Adipocyte (in vitro differentiated cells): ENCODE measurements around the gene SH3GL2.

Source experiments
- DNase-seq: peaks from one replicate; pipeline ENCODE4 v3.0.0-alpha.2; 2015; ENCODE audit warnings: low read depth
- H3K27me3 ChIP-seq: replicated peaks from 2 replicates; pipeline ENCODE4 v1.7.0; 2013; ENCODE audit warnings: mild to moderate bottlenecking, low read length, moderate library complexity; ENCODE audit not compliant: control insufficient read depth, insufficient read depth
- H3K36me3 ChIP-seq: 2 replicates; pipeline ENCODE4 v1.7.0; 2013; ENCODE audit warnings: low read length, mild to moderate bottlenecking, moderate library complexity; ENCODE audit not compliant: control insufficient read depth, insufficient read depth, severe bottlenecking
- H3K4me1 ChIP-seq: 2 replicates; pipeline ENCODE4 v1.7.0; 2013; ENCODE audit warnings: mild to moderate bottlenecking, low read length, moderate library complexity; ENCODE audit not compliant: control insufficient read depth, insufficient read depth
- H3K4me3 ChIP-seq: 2 replicates; pipeline ENCODE4 v1.7.0; 2013; ENCODE audit warnings: mild to moderate bottlenecking, low read length, moderate library complexity
- H3K9ac ChIP-seq: 2 replicates; pipeline ENCODE4 v1.7.0; 2013; ENCODE audit warnings: mild to moderate bottlenecking, low read length, moderate library complexity
- H3K9me3 ChIP-seq: 2 replicates; pipeline ENCODE4 v1.7.0; 2013; ENCODE audit warnings: mild to moderate bottlenecking, low read length, moderate library complexity; ENCODE audit not compliant: control insufficient read depth

The SH3GL2 gene

DNA sequence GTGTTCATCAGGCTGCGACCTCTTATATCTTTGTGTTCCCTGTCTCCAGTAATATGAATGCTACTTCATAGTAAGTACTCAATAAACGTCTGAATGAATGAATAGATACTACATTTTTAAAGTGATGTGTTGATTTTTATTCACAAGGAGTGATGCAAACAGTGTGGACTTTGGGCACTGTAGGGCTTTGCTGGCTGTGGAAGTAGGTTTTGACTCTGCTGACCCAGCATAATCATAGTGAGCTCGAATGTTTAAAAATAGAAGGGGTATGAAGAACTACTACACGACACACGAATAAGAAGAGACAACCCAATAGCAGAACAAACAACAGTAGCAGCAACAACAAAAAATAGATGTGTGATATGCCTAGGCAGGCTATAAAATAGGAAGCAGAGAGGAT is 147.4 kb downstream of the SH3GL2 start:
- H3K4me3 ChIP-seq: no peak overlapping the region
- no peak overlapping the region for H3K9ac ChIP-seq
- no peak for DNase-seq
- no peaks in the 10 kb centered on the region for H3K36me3 ChIP-seq
- H3K9me3 ChIP-seq: peaks cover 39% of the 10 kb centered on the region
- H3K27me3 ChIP-seq: no peaks in the 10 kb centered on the region
- no peaks in the 10 kb centered on the region for H3K4me1 ChIP-seq

DNA sequence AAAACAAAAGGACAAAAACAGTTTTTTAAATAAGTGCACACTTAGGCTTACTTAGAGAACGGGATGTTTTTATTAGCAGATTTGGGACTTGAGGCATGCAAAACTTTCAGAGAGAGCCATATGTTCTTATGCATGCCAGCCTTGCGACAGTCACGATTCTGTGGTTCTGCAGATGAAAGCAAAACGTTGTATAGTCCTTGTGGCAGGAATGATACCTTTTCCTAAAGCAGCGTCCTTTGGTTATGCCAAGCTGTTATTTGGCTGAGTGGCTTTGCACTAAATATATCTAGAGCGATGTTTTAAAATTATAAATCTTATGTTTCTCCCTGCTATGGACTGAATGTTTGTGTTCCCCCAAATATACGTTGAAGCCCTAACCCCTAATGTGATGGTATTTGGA is 152.0 kb downstream of the SH3GL2 start:
- no peaks in the 10 kb centered on the region for H3K4me1 ChIP-seq

DNA sequence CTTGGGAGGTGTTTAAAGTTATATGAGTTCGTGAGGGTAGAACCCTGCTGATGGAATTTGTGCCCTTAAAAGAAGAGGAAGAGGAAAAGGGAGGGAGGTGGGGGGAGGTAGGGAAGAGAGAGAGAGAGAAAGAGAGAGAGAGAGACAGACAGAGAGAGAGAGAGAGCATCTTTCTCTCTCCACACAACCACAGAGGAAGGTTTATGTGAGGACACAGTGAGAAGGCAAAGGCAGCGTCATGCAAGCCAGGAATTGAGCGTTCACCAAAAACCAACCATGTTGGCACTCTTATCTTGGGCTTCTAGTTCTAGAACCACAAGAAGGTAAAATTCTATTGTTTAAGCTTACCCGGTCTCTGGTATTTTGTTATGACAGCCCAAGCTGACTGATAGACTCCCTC is 152.4 kb downstream of the SH3GL2 start:
- Histone ChIP-seq H3K9ac (no peak overlapping the region), H3K36me3 (no peaks in the 10 kb centered on the region), H3K9me3 (peaks cover 10% of the 10 kb centered on the region), H3K4me1 (no peaks in the 10 kb centered on the region), H3K27me3 (peaks cover 5% of the 10 kb centered on the region), H3K4me3 (no peak overlapping the region)
- DNase-seq: no peak

More for the DNA sequence above, 152.0 kb downstream of the SH3GL2 start:
- Histone ChIP-seq H3K36me3 (no peaks in the 10 kb centered on the region), H3K9ac (no peak overlapping the region), H3K9me3 (peaks cover 10% of the 10 kb centered on the region), H3K4me3 (no peak overlapping the region), H3K27me3 (peaks cover 5% of the 10 kb centered on the region)
- no peak for DNase-seq

DNA sequence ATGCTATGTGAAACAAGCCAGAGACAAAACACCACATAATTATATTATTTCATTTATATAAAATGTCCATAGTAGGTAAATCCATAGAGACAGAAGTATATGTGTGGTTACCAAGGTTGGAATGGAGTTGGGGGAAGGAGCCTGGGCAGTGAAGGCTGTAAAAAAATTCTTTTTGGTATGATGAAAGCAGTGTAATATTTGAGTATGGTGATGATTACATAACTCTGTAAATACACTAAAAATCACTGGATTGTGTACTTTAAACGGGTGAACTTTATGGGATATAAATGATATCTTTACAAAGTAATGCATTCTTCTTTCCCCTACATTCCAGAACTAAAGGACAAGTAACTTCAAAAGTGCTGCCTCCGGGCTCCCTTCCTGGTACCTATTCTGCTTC is 155.8 kb downstream of the SH3GL2 start:
- Histone ChIP-seq H3K36me3 (no peaks in the 10 kb centered on the region), H3K27me3 (peaks cover 10% of the 10 kb centered on the region), H3K4me3 (no peak overlapping the region), H3K9ac (no peak overlapping the region), H3K4me1 (no peaks in the 10 kb centered on the region), H3K9me3 (peaks cover 4% of the 10 kb centered on the region)
- no peak for DNase-seq

DNA sequence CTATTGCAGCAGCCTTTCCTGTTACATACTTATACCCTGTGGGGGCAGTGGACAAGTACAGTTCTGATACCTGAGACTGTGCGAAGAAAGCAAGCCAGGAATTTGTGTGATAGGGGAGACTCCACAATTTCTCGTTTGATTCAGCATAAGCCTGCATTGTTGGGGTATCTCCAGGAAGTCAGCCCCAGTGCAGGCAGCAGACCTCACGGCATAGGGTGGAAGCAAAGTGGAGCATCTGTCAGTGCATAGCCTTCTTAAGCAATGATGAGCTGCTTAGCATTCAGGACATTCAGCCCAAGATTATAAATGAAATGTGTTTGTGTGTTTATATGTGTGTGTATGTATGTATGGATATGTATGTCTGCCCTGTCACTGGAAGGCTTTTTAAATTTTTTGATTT is 157.0 kb downstream of the SH3GL2 start:
- no peak overlapping the region for H3K4me3 ChIP-seq
- H3K36me3 ChIP-seq: no peaks in the 10 kb centered on the region
- no peak overlapping the region for H3K9ac ChIP-seq
- H3K4me1 ChIP-seq: no peaks in the 10 kb centered on the region
- DNase-seq: no peak
- no peaks in the 10 kb centered on the region for H3K9me3 ChIP-seq
- H3K27me3 ChIP-seq: peaks cover 10% of the 10 kb centered on the region

DNA sequence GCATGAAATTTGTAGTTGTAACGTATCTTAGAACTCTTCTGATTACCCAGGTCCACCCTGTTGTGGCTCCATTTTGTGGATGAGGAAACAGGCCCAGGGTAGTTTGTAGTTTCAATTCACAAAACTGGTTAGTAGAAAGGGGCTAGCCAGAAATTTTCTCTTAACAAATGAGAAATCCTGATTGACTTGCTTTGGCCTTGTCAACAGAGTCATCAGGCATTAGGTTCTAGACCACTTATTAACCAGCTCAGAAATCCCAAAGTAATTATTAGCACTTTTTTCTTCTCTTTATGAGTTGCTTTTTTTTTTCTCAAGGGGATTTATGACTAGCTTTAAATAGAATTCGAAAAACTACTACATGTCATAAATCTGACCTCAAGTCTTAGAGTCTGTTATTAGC is 160.2 kb downstream of the SH3GL2 start:
- H3K36me3 ChIP-seq: no peaks in the 10 kb centered on the region
- no peaks in the 10 kb centered on the region for H3K4me1 ChIP-seq
- H3K27me3 ChIP-seq: peaks cover 10% of the 10 kb centered on the region
- H3K9me3 ChIP-seq: no peaks in the 10 kb centered on the region
- no peak overlapping the region for H3K9ac ChIP-seq
- no peak for DNase-seq
- no peak overlapping the region for H3K4me3 ChIP-seq

DNA sequence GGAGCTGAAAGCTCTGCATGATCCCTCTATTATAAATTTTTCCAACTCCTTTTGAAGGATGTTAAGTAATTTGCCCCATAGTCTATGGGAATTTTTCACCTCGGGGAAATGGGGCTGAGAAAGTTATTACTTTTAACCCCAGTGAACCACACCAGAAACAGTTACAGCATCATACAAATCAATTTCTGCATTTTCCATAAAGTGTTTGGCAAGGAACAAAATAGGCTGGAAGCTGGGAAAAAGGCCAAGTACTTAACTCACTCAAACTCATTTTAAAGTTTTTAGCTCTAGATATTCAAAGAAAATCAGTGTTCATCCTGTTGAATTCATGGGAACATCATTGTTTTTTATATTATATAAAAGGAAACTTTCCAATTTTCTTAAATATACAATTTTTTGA is 160.9 kb downstream of the SH3GL2 start:
- DNase-seq: no peak
- no peak overlapping the region for H3K4me3 ChIP-seq
- H3K27me3 ChIP-seq: peaks cover 10% of the 10 kb centered on the region
- no peaks in the 10 kb centered on the region for H3K4me1 ChIP-seq
- no peak overlapping the region for H3K9ac ChIP-seq
- H3K36me3 ChIP-seq: no peaks in the 10 kb centered on the region
- no peaks in the 10 kb centered on the region for H3K9me3 ChIP-seq

DNA sequence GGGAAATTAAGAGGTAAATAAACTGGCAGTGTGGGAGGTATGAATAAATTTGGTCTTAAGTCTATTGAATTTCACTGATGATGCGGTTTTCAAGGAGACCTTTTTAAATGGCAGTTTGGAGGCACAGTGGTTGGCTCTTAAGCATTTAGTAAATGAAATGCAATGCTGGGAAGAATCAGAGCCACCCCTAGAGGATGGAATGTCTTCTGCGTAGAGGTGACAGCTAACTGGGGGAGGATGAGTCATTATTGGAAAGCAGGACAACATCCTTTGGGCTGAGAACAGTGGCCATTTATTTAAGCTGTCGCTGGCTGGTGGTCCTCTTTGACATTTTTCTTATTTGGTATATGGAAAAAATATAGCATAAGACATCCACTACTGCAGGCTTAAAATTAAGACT is 163.2 kb downstream of the SH3GL2 start:
- peaks cover 6% of the 10 kb centered on the region for H3K27me3 ChIP-seq
- no peak overlapping the region for H3K4me3 ChIP-seq
- no peaks in the 10 kb centered on the region for H3K9me3 ChIP-seq
- H3K9ac ChIP-seq: no peak overlapping the region
- no peak for DNase-seq
- H3K36me3 ChIP-seq: no peaks in the 10 kb centered on the region
- no peaks in the 10 kb centered on the region for H3K4me1 ChIP-seq

DNA sequence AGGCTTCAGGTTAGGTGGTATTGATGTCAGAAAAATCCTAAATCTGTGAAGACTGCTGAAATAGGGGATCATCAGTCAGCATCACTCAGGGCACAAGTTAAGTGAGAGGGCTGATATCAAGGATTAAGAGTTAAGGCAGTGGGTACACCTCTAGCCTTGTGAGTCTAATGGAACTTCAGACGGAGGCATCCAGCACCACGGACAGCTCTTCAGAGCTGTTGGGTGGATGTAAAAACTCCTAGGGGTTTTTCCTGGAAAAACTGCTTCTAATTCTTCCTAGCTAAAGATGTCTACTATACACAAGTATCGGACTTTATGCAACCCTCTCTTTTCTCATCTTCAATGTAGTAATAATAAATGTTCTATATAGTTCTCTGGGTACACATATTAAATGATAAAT is 165.9 kb downstream of the SH3GL2 start:
- Histone ChIP-seq H3K4me3 (no peak overlapping the region), H3K9ac (no peak overlapping the region), H3K4me1 (no peaks in the 10 kb centered on the region), H3K36me3 (no peaks in the 10 kb centered on the region), H3K27me3 (peaks cover 3% of the 10 kb centered on the region), H3K9me3 (no peaks in the 10 kb centered on the region)
- peak; percentile 46 for DNase-seq

DNA sequence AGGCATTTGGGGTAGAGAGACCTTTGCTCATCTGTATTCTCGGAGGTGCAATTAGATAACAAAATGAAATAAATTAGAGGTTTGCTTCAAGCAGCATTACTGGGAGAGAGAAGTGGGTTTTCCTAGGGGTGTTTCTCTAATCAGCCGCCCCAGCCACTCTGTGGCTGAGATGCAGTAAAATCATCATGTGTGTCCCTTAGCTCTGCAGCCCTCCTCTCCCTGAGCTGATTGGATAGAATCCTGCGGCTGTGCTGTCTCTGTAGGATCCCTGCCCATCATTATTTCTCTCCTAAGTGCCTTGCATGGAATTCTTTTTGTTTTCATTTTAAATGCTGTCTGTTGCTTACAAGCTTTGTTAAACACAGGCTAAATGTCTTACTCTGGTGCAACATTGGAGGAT is 171.4 kb downstream of the SH3GL2 start:
- Histone ChIP-seq H3K4me1 (no peaks in the 10 kb centered on the region), H3K36me3 (no peaks in the 10 kb centered on the region), H3K4me3 (no peak overlapping the region), H3K27me3 (peaks cover 3% of the 10 kb centered on the region), H3K9ac (no peak overlapping the region), H3K9me3 (peaks cover 3% of the 10 kb centered on the region)
- DNase-seq: no peak

DNA sequence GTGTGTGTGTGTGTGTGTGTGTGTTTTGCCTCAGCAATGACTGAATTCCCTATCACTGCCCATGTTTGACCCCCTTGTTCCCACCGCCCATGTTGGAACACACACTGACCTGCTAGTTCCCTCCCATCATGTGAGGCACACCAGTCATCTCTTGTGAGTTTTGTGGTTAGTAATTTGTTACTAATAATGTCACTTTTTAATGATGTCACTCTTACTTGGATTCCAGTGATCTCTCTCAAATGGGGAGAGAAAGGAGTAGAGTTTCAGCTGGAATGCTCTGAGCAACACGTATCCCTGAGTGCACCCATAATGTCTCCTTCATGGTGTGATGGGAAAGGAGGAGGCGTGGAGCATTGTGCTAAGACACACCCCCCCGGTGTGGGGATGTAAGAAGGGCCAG is 172.6 kb downstream of the SH3GL2 start:
- Histone ChIP-seq H3K27me3 (peaks cover 3% of the 10 kb centered on the region), H3K9me3 (peaks cover 3% of the 10 kb centered on the region), H3K9ac (no peak overlapping the region), H3K36me3 (no peaks in the 10 kb centered on the region), H3K4me1 (no peaks in the 10 kb centered on the region), H3K4me3 (no peak overlapping the region)
- DNase-seq: no peak

DNA sequence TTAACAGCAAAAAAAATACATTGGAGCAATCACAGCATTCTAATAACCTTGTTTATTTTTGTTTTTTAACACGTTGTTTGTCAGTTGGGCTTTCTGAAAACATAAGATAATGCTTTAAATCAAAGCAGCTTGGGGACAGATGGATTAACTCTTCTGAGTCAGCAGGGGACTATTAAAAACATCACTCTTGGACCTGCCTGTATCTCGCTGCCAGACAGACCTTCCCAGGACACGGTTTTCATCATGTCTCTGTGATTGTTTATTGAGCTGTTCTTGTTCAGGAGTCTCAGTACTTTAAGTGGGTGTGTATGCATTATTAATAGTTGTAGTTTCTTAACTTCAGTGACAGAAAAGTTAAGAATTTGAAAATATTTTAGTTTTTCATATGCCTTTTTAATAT is 173.2 kb downstream of the SH3GL2 start:
- Histone ChIP-seq H3K4me1 (no peaks in the 10 kb centered on the region), H3K9me3 (peaks cover 3% of the 10 kb centered on the region), H3K36me3 (no peaks in the 10 kb centered on the region), H3K9ac (no peak overlapping the region), H3K27me3 (peaks cover 3% of the 10 kb centered on the region), H3K4me3 (no peak overlapping the region)
- DNase-seq: no peak
